Measurements from ENCODE around the gene HPGDS. TPM values are rescaled to one million over a fixed set of nuclear protein-coding genes. Genes with fewer than 3 reads are reported as not detected.
"Not testable (repeated sequence)": the region's sequence is repeated elsewhere in the genome, so short reads cannot be mapped to it uniquely, and the experiment has no call there.

Gene HPGDS
- total RNA-seq, 6 experiments from 2014 or later, result 0.16 to 0.98 (median 0.54) TPM; not detected in 1

GRCh38 chr4:94305466-94306225 is 37.0 kb downstream of the HPGDS start:
- no peak for DNase-seq
- WGBS (ENCODE audit: insufficient coverage, low coverage, low lambda C conversion rate, missing lambda C conversion rate), result 79% methylated on average over 5 of the region's 5 CpGs

GRCh38 chr4:94304365-94304971 is 38.2 kb downstream of the HPGDS start:
- Histone ChIP-seq H3K4me1 (peaks cover 0 to 1% (median 0%) of the 10 kb centered on the region in 4 donors), H3K36me3 (no peaks in the 10 kb centered on the region), H3K4me3 (no peak overlapping the region), H3K27me3 (no peaks in the 10 kb centered on the region), H3K27ac (no peak overlapping the region), H3K9me3 (no peaks in the 10 kb centered on the region)
- ATAC-seq (peak; percentile 64 to 75 (median 70)), DNase-seq (no peak)
- WGBS (ENCODE audit: insufficient coverage, low coverage, low lambda C conversion rate, missing lambda C conversion rate), result 42% methylated on average over 2 of the region's 2 CpGs
- intact Hi-C loops (cut with DNase I), result loop anchor here in 1 of 2 donors (10.0 kb wide), 2 partner anchors 90 to 290 kb away; no protein-coding TSS in a partner anchor
- TF ChIP-seq POLR2A (IDR thresholded peaks at IDR 0.05) (no peak), CTCF (IDR thresholded peaks at IDR 0.05) (peak; percentile 59 to 74 (median 72))

More at GRCh38 chr4:94305466-94306225, 37.0 kb downstream of the HPGDS start:
- Histone ChIP-seq H3K27ac (no peak overlapping the region), H3K4me3 (no peak overlapping the region), H3K36me3 (no peaks in the 10 kb centered on the region), H3K9me3 (no peaks in the 10 kb centered on the region), H3K27me3 (no peaks in the 10 kb centered on the region), H3K4me1 (no peaks in the 10 kb centered on the region)
- TF ChIP-seq POLR2A (IDR thresholded peaks at IDR 0.05) (no peak), CTCF (IDR thresholded peaks at IDR 0.05) (no peak)
- no peak for ATAC-seq
- intact Hi-C loops (cut with DNase I), result loop anchor here in 1 of 2 donors (10.0 kb wide), 2 partner anchors 89 to 289 kb away; no protein-coding TSS in a partner anchor

GRCh38 chr4:94302191-94302590 is 40.4 kb downstream of the HPGDS start:
- no peak for ATAC-seq
- peaks cover 0 to 6% (median 3%) of the 10 kb centered on the region in 4 donors for H3K4me1 ChIP-seq
- no peaks in the 10 kb centered on the region for H3K36me3 ChIP-seq
- H3K27me3 ChIP-seq, result no peaks in the 10 kb centered on the region
- TF ChIP-seq CTCF (IDR thresholded peaks at IDR 0.05), result no peak
- no peak for TF ChIP-seq POLR2A (IDR thresholded peaks at IDR 0.05)
- DNase-seq, result no peak
- no peak overlapping the region for H3K4me3 ChIP-seq
- no peaks in the 10 kb centered on the region for H3K9me3 ChIP-seq
- 100% methylated on average over 2 of the region's 2 CpGs for WGBS (ENCODE audit: insufficient coverage, low coverage, low lambda C conversion rate, missing lambda C conversion rate)
- intact Hi-C loops (cut with DNase I), result loop anchor here in 1 of 2 donors (10.0 kb wide), 2 partner anchors 93 to 293 kb away; no protein-coding TSS in a partner anchor
- no peak overlapping the region for H3K27ac ChIP-seq

GRCh38 chr4:94298725-94299252 is 43.8 kb downstream of the HPGDS start:
- peak; percentile 99 to 100 (median 100) for ATAC-seq

GRCh38 chr4:94295473-94295872 is 47.2 kb downstream of the HPGDS start:
- WGBS (ENCODE audit: insufficient coverage, low coverage, low lambda C conversion rate, missing lambda C conversion rate), result 40% methylated on average over 6 of the region's 6 CpGs
- H3K9me3 ChIP-seq; H3K4me3 ChIP-seq; H3K36me3 ChIP-seq; DNase-seq; H3K27me3 ChIP-seq; intact Hi-C loops (cut with DNase I); H3K27ac ChIP-seq; ATAC-seq; H3K4me1 ChIP-seq: not testable (repeated sequence)

More at GRCh38 chr4:94298725-94299252, 43.8 kb downstream of the HPGDS start:
- no peak overlapping the region for H3K4me3 ChIP-seq
- WGBS (ENCODE audit: insufficient coverage, low coverage, low lambda C conversion rate, missing lambda C conversion rate), result 25% methylated on average over 4 of the region's 4 CpGs
- H3K4me1 ChIP-seq, result peaks cover 0 to 6% (median 3%) of the 10 kb centered on the region in 4 donors
- no peaks in the 10 kb centered on the region for H3K9me3 ChIP-seq
- intact Hi-C loops (cut with DNase I), result no loop called here
- peak in 1 of 4 donors; percentile 13 for TF ChIP-seq CTCF (IDR thresholded peaks at IDR 0.05)
- no peak for TF ChIP-seq POLR2A (IDR thresholded peaks at IDR 0.05)
- no peaks in the 10 kb centered on the region for H3K27me3 ChIP-seq
- H3K36me3 ChIP-seq, result no peaks in the 10 kb centered on the region
- no peak for DNase-seq
- H3K27ac ChIP-seq, result peak overlapping the region in 1 of 3 donors; percentile 30

- ATAC-seq; intact Hi-C loops (cut with DNase I): not testable (repeated sequence)
Measured at GRCh38 chr4:94293981-94294380, 48.7 kb downstream of the HPGDS start.

More at GRCh38 chr4:94293981-94294380, 48.7 kb downstream of the HPGDS start:
- H3K36me3 ChIP-seq, result peaks cover 0 to 14% (median 4%) of the 10 kb centered on the region in 4 donors
- H3K4me1 ChIP-seq, H3K9me3 ChIP-seq, H3K27ac ChIP-seq, DNase-seq, H3K27me3 ChIP-seq, H3K4me3 ChIP-seq: not testable (repeated sequence)
- WGBS (ENCODE audit: insufficient coverage, low coverage, low lambda C conversion rate, missing lambda C conversion rate), result 83% methylated on average over 4 of the region's 4 CpGs
